Measurements from ENCODE around the gene AEBP1. TPM values are rescaled to one million over a fixed set of nuclear protein-coding genes. Genes with fewer than 3 reads are reported as not detected.

AEBP1 gene
- total RNA-seq (2014; rRNA removed; shearing (Covaris generic)) = 13.4 and 17.8 TPM in 2 replicates

GRCh38 chr7:44103923-44104859, at the start of gene AEBP1:
Gene AEBP1 (plus strand): TSS chr7:44104345. CDS start chr7:44104666, 321 bp downstream.
- peak within 1 kb of the TSS; percentile 68 for H3K4me3 ChIP-seq
- H3K9me3 ChIP-seq (replicated peaks) = no peaks in the 10 kb centered on the region
- peaks cover 3% of the 10 kb centered on the region; the same call in 1 of the 2 replicates for H3K36me3 ChIP-seq
- H3K4me1 ChIP-seq = peaks cover 26% of the 10 kb centered on the region
- peak; percentile 51 to 54 for DNase-seq
- H3K27me3 ChIP-seq = no peaks in the 10 kb centered on the region
- peak within 1 kb of the TSS; percentile 38; the same call in 1 of the 2 replicates for H3K27ac ChIP-seq

GRCh38 chr7:44056681-44057080, 47.5 kb upstream of the AEBP1 start:
- Histone ChIP-seq H3K4me3 (no peak overlapping the region), H3K36me3 (peaks cover 31% of the 10 kb centered on the region), H3K27me3 (no peaks in the 10 kb centered on the region), H3K9me3 (replicated peaks) (no peaks in the 10 kb centered on the region), H3K27ac (no peak overlapping the region), H3K4me1 (no peaks in the 10 kb centered on the region)
- no peak for DNase-seq

GRCh38 chr7:44057181-44057848, 46.8 kb upstream of the AEBP1 start:
- Histone ChIP-seq H3K27ac (no peak overlapping the region), H3K27me3 (no peaks in the 10 kb centered on the region), H3K36me3 (peaks cover 27% of the 10 kb centered on the region), H3K4me3 (no peak overlapping the region), H3K4me1 (no peaks in the 10 kb centered on the region), H3K9me3 (replicated peaks) (no peaks in the 10 kb centered on the region)
- no peak for DNase-seq

- no peak for DNase-seq
- H3K9me3 ChIP-seq (replicated peaks) = no peaks in the 10 kb centered on the region
- H3K27ac ChIP-seq = no peak overlapping the region
- H3K27me3 ChIP-seq = no peaks in the 10 kb centered on the region
- no peak overlapping the region for H3K4me3 ChIP-seq
- H3K36me3 ChIP-seq = peaks cover 27% of the 10 kb centered on the region
- no peaks in the 10 kb centered on the region for H3K4me1 ChIP-seq
Observed at GRCh38 chr7:44057849-44058758, 46.0 kb upstream of the AEBP1 start.

- Histone ChIP-seq H3K4me1 (no peaks in the 10 kb centered on the region), H3K27me3 (no peaks in the 10 kb centered on the region), H3K4me3 (no peak overlapping the region), H3K9me3 (replicated peaks) (no peaks in the 10 kb centered on the region), H3K27ac (no peak overlapping the region), H3K36me3 (peaks cover 27% of the 10 kb centered on the region)
- DNase-seq = no peak
Observed at GRCh38 chr7:44058759-44059218, 45.4 kb upstream of the AEBP1 start.

- Histone ChIP-seq H3K27ac (no peak overlapping the region), H3K27me3 (no peaks in the 10 kb centered on the region), H3K9me3 (replicated peaks) (no peaks in the 10 kb centered on the region), H3K4me3 (no peak overlapping the region), H3K36me3 (peaks cover 26% of the 10 kb centered on the region), H3K4me1 (no peaks in the 10 kb centered on the region)
- no peak for DNase-seq
Observed at GRCh38 chr7:44059219-44060090, 44.7 kb upstream of the AEBP1 start.

- H3K27ac ChIP-seq = no peak overlapping the region
- H3K4me1 ChIP-seq = no peaks in the 10 kb centered on the region
- no peak for DNase-seq
- H3K27me3 ChIP-seq = no peaks in the 10 kb centered on the region
- H3K36me3 ChIP-seq = peaks cover 18% of the 10 kb centered on the region
- no peaks in the 10 kb centered on the region for H3K9me3 ChIP-seq (replicated peaks)
- no peak overlapping the region for H3K4me3 ChIP-seq
Observed at GRCh38 chr7:44060091-44060947, 43.8 kb upstream of the AEBP1 start.

- H3K4me1 ChIP-seq = no peaks in the 10 kb centered on the region
- no peak overlapping the region for H3K4me3 ChIP-seq
- no peaks in the 10 kb centered on the region for H3K27me3 ChIP-seq
- no peaks in the 10 kb centered on the region for H3K9me3 ChIP-seq (replicated peaks)
- peaks cover 15% of the 10 kb centered on the region for H3K36me3 ChIP-seq
- no peak overlapping the region for H3K27ac ChIP-seq
- no peak for DNase-seq
Observed at GRCh38 chr7:44060948-44061644, 43.0 kb upstream of the AEBP1 start.

GRCh38 chr7:44061645-44062179, 42.4 kb upstream of the AEBP1 start:
- DNase-seq = no peak
- H3K4me1 ChIP-seq = no peaks in the 10 kb centered on the region
- no peaks in the 10 kb centered on the region for H3K27me3 ChIP-seq
- no peaks in the 10 kb centered on the region for H3K9me3 ChIP-seq (replicated peaks)
- H3K27ac ChIP-seq = no peak overlapping the region
- H3K36me3 ChIP-seq = peaks cover 13% of the 10 kb centered on the region
- no peak overlapping the region for H3K4me3 ChIP-seq

- no peaks in the 10 kb centered on the region for H3K4me1 ChIP-seq
- no peaks in the 10 kb centered on the region for H3K9me3 ChIP-seq (replicated peaks)
- H3K36me3 ChIP-seq = peaks cover 7% of the 10 kb centered on the region; the same call in 1 of the 2 replicates
- DNase-seq = no peak
- H3K4me3 ChIP-seq = no peak overlapping the region
- H3K27me3 ChIP-seq = no peaks in the 10 kb centered on the region
- no peak overlapping the region for H3K27ac ChIP-seq
Observed at GRCh38 chr7:44062180-44062902, 41.8 kb upstream of the AEBP1 start.

GRCh38 chr7:44062903-44063295, 41.2 kb upstream of the AEBP1 start:
- no peak overlapping the region for H3K27ac ChIP-seq
- H3K36me3 ChIP-seq = peaks cover 7% of the 10 kb centered on the region; the same call in 1 of the 2 replicates
- no peaks in the 10 kb centered on the region for H3K4me1 ChIP-seq
- H3K9me3 ChIP-seq (replicated peaks) = no peaks in the 10 kb centered on the region
- no peak for DNase-seq
- H3K4me3 ChIP-seq = no peak overlapping the region
- no peaks in the 10 kb centered on the region for H3K27me3 ChIP-seq

GRCh38 chr7:44063547-44063893, 40.6 kb upstream of the AEBP1 start:
- DNase-seq = no peak
- Histone ChIP-seq H3K4me1 (no peaks in the 10 kb centered on the region), H3K27me3 (no peaks in the 10 kb centered on the region), H3K4me3 (no peak overlapping the region), H3K9me3 (replicated peaks) (no peaks in the 10 kb centered on the region), H3K36me3 (0 out of 2 replicates have a peak, but pooled peaks cover 7% of the 10 kb centered on the region), H3K27ac (no peak overlapping the region)
